HEK293 (cell line): ENCODE data around the gene RXFP4.
"Not testable (repeated sequence)": the region's sequence is repeated elsewhere in the genome, so short reads cannot be mapped to it uniquely, and the experiment has no call there.

Experiments
- CTCF ChIA-PET: fragments of 350-600 bp; formaldehyde crosslinking; extraction: SDS; loops from one replicate; lab custom pipeline; 2021; ENCODE audit warnings: antibody characterized with exemption; lab: Yijun Ruan, JAX
- POLR2A ChIA-PET: fragments of 300-600 bp; formaldehyde crosslinking; extraction: SDS; loops from one replicate; lab custom pipeline; 2020; ENCODE audit warnings: antibody characterized with exemption, inconsistent platforms; lab: Yijun Ruan, JAX
- H3K27ac ChIP-seq: fragments of 200-500 bp; sonication (Bioruptor generic); 2 replicates; pipeline ENCODE4 v1.5.1; 2014; ENCODE audit warnings: low read depth, low read length, control low read depth, inconsistent platforms; ENCODE audit errors: extremely low read depth
- H3K36me3 ChIP-seq, 2 experiments: fragments of 200-500 bp in 1 of 2; sonication (Bioruptor generic) in 1 of 2; 1 replicate in 1 of 2; 2 replicates in 1 of 2; pipeline ENCODE4 v1.5.1; 2014 to 2017; ENCODE audit warnings: inconsistent platforms in 2 of 2, low read length in 2 of 2; ENCODE audit not compliant: control insufficient read depth in 2 of 2, insufficient read depth in 1 of 2
- H3K4me1 ChIP-seq: fragments of 200-500 bp; sonication (Bioruptor generic); 2 replicates; pipeline ENCODE4 v1.5.1; 2014; ENCODE audit warnings: mild to moderate bottlenecking, low read length, inconsistent platforms; ENCODE audit not compliant: control insufficient read depth, insufficient read depth
- H3K4me3 ChIP-seq: 2 replicates; pipeline ENCODE4 v1.5.1; 2011; ENCODE audit warnings: low read depth, mild to moderate bottlenecking, control low read depth, low read length, moderate library complexity
- H3K9me3 ChIP-seq: fragments of 200-500 bp; sonication (Bioruptor generic); 2 replicates; pipeline ENCODE4 v1.5.1; 2014; ENCODE audit warnings: low read depth, low read length, inconsistent platforms; ENCODE audit not compliant: control insufficient read depth, insufficient read depth
- KLF1 ChIP-seq: fragments of 450-650 bp; formaldehyde crosslinking; IDR thresholded peaks from 2 replicates; pipeline ENCODE4 v1.5.1; 2016; ENCODE audit warnings: missing biosample characterization, missing genetic modification characterization
- SETDB1 ChIP-seq: IDR thresholded peaks from one replicate; pipeline ENCODE4 v1.6.1; 2017; ENCODE audit warnings: mild to moderate bottlenecking, low read length, moderate library complexity, mixed read lengths; ENCODE audit not compliant: insufficient read length
- ZBTB17 ChIP-seq: fragments of 450-650 bp; formaldehyde crosslinking; IDR thresholded peaks from 2 replicates; pipeline ENCODE4 v1.5.1; 2016; ENCODE audit warnings: missing biosample characterization, missing genetic modification characterization
- ZBTB8A ChIP-seq: fragments of 450-650 bp; formaldehyde crosslinking; IDR thresholded peaks from 2 replicates; pipeline ENCODE4 v1.5.1; 2016; ENCODE audit warnings: missing biosample characterization, missing genetic modification characterization
- ZNF112 ChIP-seq: fragments of 450-650 bp; formaldehyde crosslinking; IDR thresholded peaks from 2 replicates; pipeline ENCODE4 v1.5.0; 2017; ENCODE audit warnings: missing biosample characterization, missing genetic modification characterization
- ZNF121 ChIP-seq: fragments of 450-650 bp; formaldehyde crosslinking; IDR thresholded peaks from 2 replicates; pipeline ENCODE4 v1.5.1; 2016; ENCODE audit warnings: missing biosample characterization, missing genetic modification characterization
- ZNF2 ChIP-seq: fragments of 450-650 bp; formaldehyde crosslinking; IDR thresholded peaks from 2 replicates; pipeline ENCODE4 v1.5.1; 2016; ENCODE audit warnings: missing biosample characterization, missing genetic modification characterization
- ZNF335 ChIP-seq: fragments of 450-650 bp; formaldehyde crosslinking; conservative IDR thresholded peaks from 2 replicates; pipeline ENCODE4 v1.5.1; 2016; ENCODE audit warnings: missing biosample characterization, missing genetic modification characterization
- ZNF473 ChIP-seq: fragments of 450-650 bp; formaldehyde crosslinking; IDR thresholded peaks from 2 replicates; pipeline ENCODE4 v1.5.1; 2017; ENCODE audit warnings: missing biosample characterization, missing genetic modification characterization
- ZNF501 ChIP-seq: fragments of 450-650 bp; formaldehyde crosslinking; IDR thresholded peaks from 2 replicates; pipeline ENCODE4 v1.5.1; 2016; ENCODE audit warnings: missing biosample characterization, missing genetic modification characterization
- ZNF510 ChIP-seq: fragments of 450-650 bp; formaldehyde crosslinking; IDR thresholded peaks from 2 replicates; pipeline ENCODE4 v1.5.1; 2018; ENCODE audit warnings: mild to moderate bottlenecking, missing genetic modification characterization, missing biosample characterization; ENCODE audit not compliant: insufficient replicate concordance
- ZNF654 ChIP-seq: fragments of 450-650 bp; formaldehyde crosslinking; IDR thresholded peaks from 2 replicates; pipeline ENCODE4 v1.5.1; 2016; ENCODE audit warnings: low read depth, missing biosample characterization, missing genetic modification characterization
- TF ChIP-seq, protein P1 (sequence below): fragments of 450-650 bp; formaldehyde crosslinking; IDR thresholded peaks from 2 replicates; pipeline ENCODE4 v1.5.1; 2016; ENCODE audit warnings: missing biosample characterization, missing genetic modification characterization
- TF ChIP-seq, protein P2 (sequence below): fragments of 450-650 bp; formaldehyde crosslinking; IDR thresholded peaks from 2 replicates; pipeline ENCODE4 v1.5.1; 2016; ENCODE audit warnings: missing biosample characterization, missing genetic modification characterization, low read depth
- TF ChIP-seq, protein P3 (sequence below): fragments of 450-650 bp; formaldehyde crosslinking; IDR thresholded peaks from 2 replicates; pipeline ENCODE4 v1.5.1; 2016; ENCODE audit warnings: missing biosample characterization, missing genetic modification characterization
- TF ChIP-seq, protein P4 (sequence below): fragments of 450-650 bp; formaldehyde crosslinking; IDR thresholded peaks from 2 replicates; pipeline ENCODE4 v1.5.1; 2017; ENCODE audit warnings: missing biosample characterization, mild to moderate bottlenecking, missing genetic modification characterization, moderate library complexity
- TF ChIP-seq, protein P5 (sequence below): sonication (generic); formaldehyde crosslinking; IDR thresholded peaks from 2 replicates; pipeline ENCODE4 v1.8.1; 2022; ENCODE audit warnings: mild to moderate bottlenecking, moderate library complexity, missing genetic modification reagents

Gene RXFP4

DNA sequence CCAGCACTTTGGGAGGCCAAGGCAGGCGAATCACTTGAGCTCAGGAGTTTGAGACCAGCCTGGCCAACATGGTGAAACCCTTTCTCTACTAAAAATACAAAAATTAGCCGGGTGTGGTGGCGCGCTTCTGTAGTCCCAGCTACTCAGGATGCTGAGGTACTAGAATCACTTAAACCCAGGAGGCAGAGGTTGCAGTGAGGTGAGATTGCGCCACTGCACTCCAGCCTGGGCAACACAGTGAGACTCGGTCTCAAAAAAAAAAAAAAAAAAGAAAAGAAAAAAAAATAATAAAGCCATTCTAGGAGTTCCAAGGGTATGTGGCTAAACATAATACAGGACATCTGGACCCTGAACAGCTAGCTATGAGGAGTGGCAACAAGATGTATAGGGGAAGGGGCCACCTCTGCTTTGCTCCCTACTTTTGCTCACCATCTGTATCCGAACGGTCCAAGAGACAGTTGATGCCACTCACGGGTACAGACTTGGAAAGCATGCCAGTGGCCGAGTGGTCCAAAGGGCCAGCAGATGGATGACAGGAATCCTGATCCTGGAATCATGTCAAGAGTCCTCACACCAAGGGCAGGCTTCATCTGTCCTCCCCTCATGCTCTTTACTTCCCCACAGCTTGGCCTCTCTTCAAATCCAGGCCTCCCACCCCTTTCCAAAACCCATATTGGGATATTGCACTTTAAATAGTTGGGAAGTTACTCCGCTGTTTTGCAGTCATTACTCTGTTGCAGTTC lies 43.6 kb downstream of the RXFP4 start:
- H3K9me3 ChIP-seq, H3K4me3 ChIP-seq, H3K4me1 ChIP-seq, H3K27ac ChIP-seq, H3K36me3 ChIP-seq: not testable (repeated sequence)
- CTCF ChIA-PET, result interaction anchor here (0.6 to 2.7 kb wide), 4 partner anchors 11 to 81 kb away, joined by 3 to 24 read pairs (median 8); no protein-coding TSS in a partner anchor
- peak; percentile 63; the same call in 1 of the 2 replicates for TF ChIP-seq ZNF121 (tag by site-specific recombination)
- POLR2A ChIA-PET, result interaction anchor here (0.7 to 2.3 kb wide), 4 partner anchors 22 to 45 kb away, joined by 4 to 8 read pairs (median 6); no protein-coding TSS in a partner anchor

DNA sequence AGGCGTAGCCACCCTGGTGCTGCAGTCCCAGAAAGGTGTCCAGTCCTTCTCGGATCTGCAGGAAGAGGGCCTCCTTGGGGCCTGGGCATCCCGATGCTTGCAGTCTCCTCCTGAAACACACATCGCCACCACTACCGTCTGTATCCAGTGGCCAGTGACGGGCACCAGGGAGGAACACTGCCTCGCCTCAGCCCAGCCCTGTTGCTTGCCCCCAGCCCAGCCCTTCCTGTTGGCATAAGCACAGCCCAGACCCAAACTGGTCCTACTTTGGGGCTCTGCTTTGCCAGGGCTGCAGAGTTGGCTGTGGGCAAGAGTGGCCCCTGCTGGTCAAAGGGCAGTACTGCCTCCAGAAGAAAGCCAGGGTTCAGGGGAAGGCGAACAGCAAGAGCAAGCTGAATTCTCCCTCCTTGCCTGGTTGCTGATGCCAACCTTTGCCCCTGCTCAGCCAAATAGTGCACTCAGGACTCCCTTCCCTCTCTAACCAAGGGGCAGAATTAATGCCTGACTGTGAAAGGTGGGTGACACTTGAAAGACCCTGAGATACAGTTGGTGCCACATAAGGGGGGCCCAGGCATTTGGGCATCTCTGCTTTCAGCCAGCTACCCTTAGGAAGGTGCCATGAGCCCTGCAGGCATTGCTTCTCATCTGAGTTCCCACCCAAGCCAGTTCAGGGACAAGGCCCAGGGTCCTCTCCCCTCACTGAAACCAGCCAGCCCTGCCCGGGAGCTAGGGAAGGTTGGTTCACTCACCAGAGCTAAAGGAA lies 48.0 kb downstream of the RXFP4 start:
- no peaks in the 10 kb centered on the region for H3K4me1 ChIP-seq
- ChIA-PET POLR2A (interaction anchor here (0.5 to 1.9 kb wide), 7 partner anchors 11 to 76 kb away, joined by 3 to 8 read pairs (median 3); partner anchors contain the start of genes ARHGEF2 and KHDC4), CTCF (interaction anchor here (0.6 to 6.9 kb wide), 27 partner anchors 8 to 238 kb away, joined by 3 to 104 read pairs (median 6); partner anchors contain the start of genes ARHGEF2 and KHDC4)
- no peaks in the 10 kb centered on the region for H3K36me3 ChIP-seq
- TF ChIP-seq KLF1 (tag by site-specific recombination) (0 out of 2 replicates have a peak, but pooled peaks have one; percentile 36), ZNF510 (tag by site-specific recombination) (no peak), ZNF112 (tag by site-specific recombination) (no peak), ZBTB17 (tag by site-specific recombination) (peak; percentile 39; the same call in 1 of the 2 replicates), ZNF335 (tag by site-specific recombination) (peak; percentile 55), ZNF501 (peak; percentile 69; the same call in 1 of the 2 replicates), ZBTB8A (0 out of 2 replicates have a peak, but pooled peaks have one; percentile 24), ZNF473 (no peak), ZNF654 (tag by site-specific recombination) (peak; percentile 94), SETDB1 (no peak), ZNF2 (tag by site-specific recombination) (peak; percentile 66; the same call in 1 of the 2 replicates)
- TF ChIP-seq, protein P1, sequence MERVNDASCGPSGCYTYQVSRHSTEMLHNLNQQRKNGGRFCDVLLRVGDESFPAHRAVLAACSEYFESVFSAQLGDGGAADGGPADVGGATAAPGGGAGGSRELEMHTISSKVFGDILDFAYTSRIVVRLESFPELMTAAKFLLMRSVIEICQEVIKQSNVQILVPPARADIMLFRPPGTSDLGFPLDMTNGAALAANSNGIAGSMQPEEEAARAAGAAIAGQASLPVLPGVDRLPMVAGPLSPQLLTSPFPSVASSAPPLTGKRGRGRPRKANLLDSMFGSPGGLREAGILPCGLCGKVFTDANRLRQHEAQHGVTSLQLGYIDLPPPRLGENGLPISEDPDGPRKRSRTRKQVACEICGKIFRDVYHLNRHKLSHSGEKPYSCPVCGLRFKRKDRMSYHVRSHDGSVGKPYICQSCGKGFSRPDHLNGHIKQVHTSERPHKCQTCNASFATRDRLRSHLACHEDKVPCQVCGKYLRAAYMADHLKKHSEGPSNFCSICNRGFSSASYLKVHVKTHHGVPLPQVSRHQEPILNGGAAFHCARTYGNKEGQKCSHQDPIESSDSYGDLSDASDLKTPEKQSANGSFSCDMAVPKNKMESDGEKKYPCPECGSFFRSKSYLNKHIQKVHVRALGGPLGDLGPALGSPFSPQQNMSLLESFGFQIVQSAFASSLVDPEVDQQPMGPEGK (tag by site-specific recombination), result 0 out of 2 replicates have a peak, but pooled peaks have one; percentile 29
- TF ChIP-seq, protein P2, sequence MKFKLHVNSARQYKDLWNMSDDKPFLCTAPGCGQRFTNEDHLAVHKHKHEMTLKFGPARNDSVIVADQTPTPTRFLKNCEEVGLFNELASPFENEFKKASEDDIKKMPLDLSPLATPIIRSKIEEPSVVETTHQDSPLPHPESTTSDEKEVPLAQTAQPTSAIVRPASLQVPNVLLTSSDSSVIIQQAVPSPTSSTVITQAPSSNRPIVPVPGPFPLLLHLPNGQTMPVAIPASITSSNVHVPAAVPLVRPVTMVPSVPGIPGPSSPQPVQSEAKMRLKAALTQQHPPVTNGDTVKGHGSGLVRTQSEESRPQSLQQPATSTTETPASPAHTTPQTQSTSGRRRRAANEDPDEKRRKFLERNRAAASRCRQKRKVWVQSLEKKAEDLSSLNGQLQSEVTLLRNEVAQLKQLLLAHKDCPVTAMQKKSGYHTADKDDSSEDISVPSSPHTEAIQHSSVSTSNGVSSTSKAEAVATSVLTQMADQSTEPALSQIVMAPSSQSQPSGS (tag by site-specific recombination), result no peak
- TF ChIP-seq, protein P3, sequence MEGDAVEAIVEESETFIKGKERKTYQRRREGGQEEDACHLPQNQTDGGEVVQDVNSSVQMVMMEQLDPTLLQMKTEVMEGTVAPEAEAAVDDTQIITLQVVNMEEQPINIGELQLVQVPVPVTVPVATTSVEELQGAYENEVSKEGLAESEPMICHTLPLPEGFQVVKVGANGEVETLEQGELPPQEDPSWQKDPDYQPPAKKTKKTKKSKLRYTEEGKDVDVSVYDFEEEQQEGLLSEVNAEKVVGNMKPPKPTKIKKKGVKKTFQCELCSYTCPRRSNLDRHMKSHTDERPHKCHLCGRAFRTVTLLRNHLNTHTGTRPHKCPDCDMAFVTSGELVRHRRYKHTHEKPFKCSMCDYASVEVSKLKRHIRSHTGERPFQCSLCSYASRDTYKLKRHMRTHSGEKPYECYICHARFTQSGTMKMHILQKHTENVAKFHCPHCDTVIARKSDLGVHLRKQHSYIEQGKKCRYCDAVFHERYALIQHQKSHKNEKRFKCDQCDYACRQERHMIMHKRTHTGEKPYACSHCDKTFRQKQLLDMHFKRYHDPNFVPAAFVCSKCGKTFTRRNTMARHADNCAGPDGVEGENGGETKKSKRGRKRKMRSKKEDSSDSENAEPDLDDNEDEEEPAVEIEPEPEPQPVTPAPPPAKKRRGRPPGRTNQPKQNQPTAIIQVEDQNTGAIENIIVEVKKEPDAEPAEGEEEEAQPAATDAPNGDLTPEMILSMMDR (tag by site-specific recombination), result peak; percentile 97
- TF ChIP-seq, protein P4, sequence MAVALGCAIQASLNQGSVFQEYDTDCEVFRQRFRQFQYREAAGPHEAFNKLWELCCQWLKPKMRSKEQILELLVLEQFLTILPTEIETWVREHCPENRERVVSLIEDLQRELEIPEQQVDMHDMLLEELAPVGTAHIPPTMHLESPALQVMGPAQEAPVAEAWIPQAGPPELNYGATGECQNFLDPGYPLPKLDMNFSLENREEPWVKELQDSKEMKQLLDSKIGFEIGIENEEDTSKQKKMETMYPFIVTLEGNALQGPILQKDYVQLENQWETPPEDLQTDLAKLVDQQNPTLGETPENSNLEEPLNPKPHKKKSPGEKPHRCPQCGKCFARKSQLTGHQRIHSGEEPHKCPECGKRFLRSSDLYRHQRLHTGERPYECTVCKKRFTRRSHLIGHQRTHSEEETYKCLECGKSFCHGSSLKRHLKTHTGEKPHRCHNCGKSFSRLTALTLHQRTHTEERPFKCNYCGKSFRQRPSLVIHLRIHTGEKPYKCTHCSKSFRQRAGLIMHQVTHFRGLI (tag by site-specific recombination), result peak; percentile 83
- TF ChIP-seq, protein P5, sequence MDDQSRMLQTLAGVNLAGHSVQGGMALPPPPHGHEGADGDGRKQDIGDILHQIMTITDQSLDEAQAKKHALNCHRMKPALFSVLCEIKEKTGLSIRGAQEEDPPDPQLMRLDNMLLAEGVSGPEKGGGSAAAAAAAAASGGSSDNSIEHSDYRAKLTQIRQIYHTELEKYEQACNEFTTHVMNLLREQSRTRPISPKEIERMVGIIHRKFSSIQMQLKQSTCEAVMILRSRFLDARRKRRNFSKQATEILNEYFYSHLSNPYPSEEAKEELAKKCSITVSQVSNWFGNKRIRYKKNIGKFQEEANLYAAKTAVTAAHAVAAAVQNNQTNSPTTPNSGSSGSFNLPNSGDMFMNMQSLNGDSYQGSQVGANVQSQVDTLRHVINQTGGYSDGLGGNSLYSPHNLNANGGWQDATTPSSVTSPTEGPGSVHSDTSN (CRISPR knock-in tag), result 0 out of 2 replicates have a peak, but pooled peaks have one; percentile 41
- no peak overlapping the region for H3K4me3 ChIP-seq
- no peak overlapping the region for H3K27ac ChIP-seq
- H3K9me3 ChIP-seq, result no peaks in the 10 kb centered on the region
